MM.1S (cell line): ENCODE measurements around the gene TBL1Y.

ENCODE experiments used
- CTCF ChIP-seq: fragments of 300-600 bp; sonication (generic); IDR thresholded peaks from 2 replicates; pipeline ENCODE4 v1.5.1; 2016; ENCODE audit warnings: antibody characterized with exemption, low read length, mixed read lengths
- EZH2 ChIP-seq: fragments of 300-600 bp; sonication (generic); optimal IDR thresholded peaks from 2 replicates; pipeline ENCODE3; 2017; ENCODE audit warnings: low read depth, mild to moderate bottlenecking, antibody characterized with exemption, low read length, mixed read lengths

DNA sequence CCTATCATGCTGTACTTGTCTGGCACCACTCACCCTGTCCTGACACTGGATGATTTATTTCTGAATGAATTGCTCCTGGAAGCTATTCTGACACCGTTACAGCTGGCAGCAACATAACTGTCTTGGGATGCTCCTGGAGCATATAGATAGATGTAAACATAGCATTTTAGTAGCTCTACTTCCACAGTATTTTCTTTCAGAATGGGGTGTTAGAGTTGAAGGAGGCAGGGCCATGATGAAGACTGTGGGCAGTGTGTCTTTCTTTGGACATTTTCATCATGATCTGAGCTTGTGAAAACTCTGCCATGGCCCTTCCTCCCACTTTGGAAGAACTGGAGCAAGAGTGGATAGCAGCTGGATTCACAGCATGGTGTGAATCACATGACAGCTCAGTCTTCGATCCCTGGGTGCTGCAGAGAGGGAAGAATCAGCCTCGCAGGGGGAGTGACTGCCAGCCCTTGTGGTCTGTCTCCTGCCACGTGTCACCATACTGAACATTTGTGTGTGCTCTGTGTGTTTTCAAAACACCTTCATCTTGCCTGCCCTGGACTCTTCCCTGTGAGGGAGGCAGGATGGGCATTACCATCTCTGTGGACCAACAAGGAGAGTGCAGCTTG, 61.9 kb downstream of the TBL1Y start:
- TF ChIP-seq CTCF (no peak), EZH2 (no peak)
